ENCODE measurements around the gene OS9. TPM values are rescaled to one million over a fixed set of nuclear protein-coding genes. Genes with fewer than 3 reads are reported as not detected.

OS9 gene
- total RNA-seq, 4 donors from 2014 or later = 185 to 288 (median 224) TPM

GRCh38 chr12:57722716-57723629 lies 29.0 kb downstream of the OS9 start:
- TF ChIP-seq, protein P1, sequence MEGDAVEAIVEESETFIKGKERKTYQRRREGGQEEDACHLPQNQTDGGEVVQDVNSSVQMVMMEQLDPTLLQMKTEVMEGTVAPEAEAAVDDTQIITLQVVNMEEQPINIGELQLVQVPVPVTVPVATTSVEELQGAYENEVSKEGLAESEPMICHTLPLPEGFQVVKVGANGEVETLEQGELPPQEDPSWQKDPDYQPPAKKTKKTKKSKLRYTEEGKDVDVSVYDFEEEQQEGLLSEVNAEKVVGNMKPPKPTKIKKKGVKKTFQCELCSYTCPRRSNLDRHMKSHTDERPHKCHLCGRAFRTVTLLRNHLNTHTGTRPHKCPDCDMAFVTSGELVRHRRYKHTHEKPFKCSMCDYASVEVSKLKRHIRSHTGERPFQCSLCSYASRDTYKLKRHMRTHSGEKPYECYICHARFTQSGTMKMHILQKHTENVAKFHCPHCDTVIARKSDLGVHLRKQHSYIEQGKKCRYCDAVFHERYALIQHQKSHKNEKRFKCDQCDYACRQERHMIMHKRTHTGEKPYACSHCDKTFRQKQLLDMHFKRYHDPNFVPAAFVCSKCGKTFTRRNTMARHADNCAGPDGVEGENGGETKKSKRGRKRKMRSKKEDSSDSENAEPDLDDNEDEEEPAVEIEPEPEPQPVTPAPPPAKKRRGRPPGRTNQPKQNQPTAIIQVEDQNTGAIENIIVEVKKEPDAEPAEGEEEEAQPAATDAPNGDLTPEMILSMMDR (IDR thresholded peaks at IDR 0.05) = no peak
- no peak for TF ChIP-seq POLR2A (IDR thresholded peaks at IDR 0.05)
- no peak for TF ChIP-seq EP300 (IDR thresholded peaks at IDR 0.05)
- Histone ChIP-seq H3K4me3 (no peak overlapping the region), H3K27ac (no peak overlapping the region), H3K36me3 (peaks cover 0 to 43% (median 16%) of the 10 kb centered on the region in 3 donors), H3K27me3 (peaks cover 0 to 5% of the 10 kb centered on the region in 2 donors), H3K4me1 (peaks cover 0 to 22% (median 0%) of the 10 kb centered on the region in 4 donors), H3K9me3 (no peaks in the 10 kb centered on the region)
- DNase-seq (ENCODE audit: low spot score in 2 of 2) = no peak
- 50 to 59% methylated on average over 11 of the region's 11 CpGs for WGBS, 2 donors

GRCh38 chr12:57723630-57723962 lies 29.7 kb downstream of the OS9 start:
- Histone ChIP-seq H3K27me3 (peaks cover 0 to 5% of the 10 kb centered on the region in 2 donors), H3K36me3 (peaks cover 0 to 37% (median 10%) of the 10 kb centered on the region in 3 donors), H3K9me3 (no peaks in the 10 kb centered on the region), H3K27ac (no peak overlapping the region), H3K4me1 (peaks cover 0 to 22% (median 0%) of the 10 kb centered on the region in 4 donors), H3K4me3 (no peak overlapping the region)
- DNase-seq (ENCODE audit: low spot score in 2 of 2) = no peak
- TF ChIP-seq, protein P1 (IDR thresholded peaks at IDR 0.05) = no peak
- TF ChIP-seq POLR2A (IDR thresholded peaks at IDR 0.05) = no peak
- TF ChIP-seq EP300 (IDR thresholded peaks at IDR 0.05) = no peak
- WGBS, 2 donors = 63 to 71% methylated on average over 2 of the region's 2 CpGs

- TF ChIP-seq, protein P1 (IDR thresholded peaks at IDR 0.05) = no peak
- TF ChIP-seq EP300 (IDR thresholded peaks at IDR 0.05) (no peak), POLR2A (IDR thresholded peaks at IDR 0.05) (no peak)
- Histone ChIP-seq H3K27ac (no peak overlapping the region), H3K36me3 (peaks cover 0 to 30% (median 10%) of the 10 kb centered on the region in 3 donors), H3K4me3 (no peak overlapping the region), H3K4me1 (peaks cover 0 to 22% (median 0%) of the 10 kb centered on the region in 4 donors), H3K27me3 (peaks cover 0 to 5% of the 10 kb centered on the region in 2 donors), H3K9me3 (no peaks in the 10 kb centered on the region)
- 75 to 87% methylated on average over 12 of the region's 12 CpGs for WGBS, 2 donors
- DNase-seq (ENCODE audit: low spot score in 2 of 2) = no peak
These were observed 30.3 kb downstream of the OS9 start for GRCh38 chr12:57724003-57724935.

DNA sequence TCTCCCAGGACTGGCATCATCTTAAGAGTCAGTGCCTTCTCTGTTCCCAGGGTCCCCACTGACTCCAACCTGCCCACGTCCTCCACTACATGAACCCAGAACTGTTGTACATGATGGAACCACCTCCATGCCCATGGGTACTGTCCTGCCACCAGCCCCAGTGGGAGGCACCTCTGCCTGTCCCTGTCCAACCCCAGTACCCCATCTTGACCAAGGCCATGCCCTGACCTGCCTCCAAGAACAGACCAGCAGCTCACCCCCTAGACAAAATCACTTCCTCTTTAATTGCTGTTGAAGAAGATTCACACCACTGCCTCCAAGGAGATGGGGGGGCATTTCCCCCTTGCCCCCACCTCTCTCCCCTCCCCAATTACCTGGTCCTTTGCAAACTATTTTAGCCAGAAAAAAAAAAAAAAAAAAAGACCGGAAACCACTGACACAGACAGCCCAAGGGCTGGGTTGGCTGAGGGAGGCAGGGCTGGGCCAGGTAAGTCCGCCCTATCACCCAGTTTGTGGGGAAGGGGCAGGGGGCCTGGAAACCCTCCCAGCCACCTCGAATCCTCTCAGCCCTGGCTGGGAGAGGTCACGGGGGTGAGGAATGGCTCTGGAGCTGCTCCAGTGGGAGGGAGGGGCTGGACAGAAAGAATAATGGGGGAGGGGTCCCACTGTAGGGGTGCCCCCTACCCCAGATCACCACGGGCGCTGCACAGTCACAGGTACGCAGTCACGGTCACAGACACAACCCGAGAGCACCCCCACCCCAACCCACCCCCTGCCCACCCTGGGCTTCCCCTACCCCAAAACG lies 31.2 kb downstream of the OS9 start:
- H3K27ac ChIP-seq = no peak overlapping the region
- TF ChIP-seq POLR2A (IDR thresholded peaks at IDR 0.05) (no peak), EP300 (IDR thresholded peaks at IDR 0.05) (no peak)
- TF ChIP-seq, protein P1 (IDR thresholded peaks at IDR 0.05) = no peak
- no peak for DNase-seq (ENCODE audit: low spot score in 2 of 2)
- no peak overlapping the region for H3K4me3 ChIP-seq
- H3K4me1 ChIP-seq = peaks cover 0 to 22% (median 0%) of the 10 kb centered on the region in 4 donors
- WGBS, 2 donors = 53 to 68% methylated on average over 10 to 11 of the region's 11 CpGs
- H3K27me3 ChIP-seq = peaks cover 0 to 5% of the 10 kb centered on the region in 2 donors
- no peaks in the 10 kb centered on the region for H3K9me3 ChIP-seq
- H3K36me3 ChIP-seq = peaks cover 0 to 22% (median 9%) of the 10 kb centered on the region in 3 donors
